Activated T-helper 17 cell treated with anti-CD3 and anti-CD28 coated beads, Interleukin-2, amount 50 U/mL, for 72 hours (primary cell): ENCODE results near the gene HBEGF. TPM values are rescaled to one million over a fixed set of nuclear protein-coding genes. Genes with fewer than 3 reads are reported as not detected.

Source experiments
- ATAC-seq: fragments of 150-1000 bp; cut with Tn5 transposase; replicated peaks from 2 replicates; pipeline ENCODE4 v1.10.0; 2021; ENCODE audit warnings: mild to moderate bottlenecking, moderate library complexity
- H3K27ac Mint-ChIP-seq: one replicate; pipeline ENCODE4 v1.8.0; 2022; ENCODE audit warnings: mixed read lengths
- H3K27me3 Mint-ChIP-seq: one replicate; pipeline ENCODE4 v1.8.0; 2022; ENCODE audit warnings: mixed read lengths
- H3K36me3 Mint-ChIP-seq: one replicate; pipeline ENCODE4 v1.8.0; 2022; ENCODE audit warnings: low read depth, mild to moderate bottlenecking, mixed read lengths
- H3K4me1 Mint-ChIP-seq: one replicate; pipeline ENCODE4 v1.8.0; 2022; ENCODE audit warnings: mixed read lengths
- H3K4me3 Mint-ChIP-seq: one replicate; pipeline ENCODE4 v1.8.0; 2022; ENCODE audit warnings: mild to moderate bottlenecking, mixed read lengths
- H3K9me3 Mint-ChIP-seq: one replicate; pipeline ENCODE4 v1.8.0; 2022; ENCODE audit warnings: mixed read lengths
- total RNA-seq, 2 donors: library from RNA; stranded (reverse); gene quantifications; one replicate each; pipeline ENCODE4 v1.2.3, GENCODE V29; 2022

HBEGF gene, protein sequence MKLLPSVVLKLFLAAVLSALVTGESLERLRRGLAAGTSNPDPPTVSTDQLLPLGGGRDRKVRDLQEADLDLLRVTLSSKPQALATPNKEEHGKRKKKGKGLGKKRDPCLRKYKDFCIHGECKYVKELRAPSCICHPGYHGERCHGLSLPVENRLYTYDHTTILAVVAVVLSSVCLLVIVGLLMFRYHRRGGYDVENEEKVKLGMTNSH
- 10 to 100 TPM; 12.6 to 22.9 TPM for total RNA-seq

DNA sequence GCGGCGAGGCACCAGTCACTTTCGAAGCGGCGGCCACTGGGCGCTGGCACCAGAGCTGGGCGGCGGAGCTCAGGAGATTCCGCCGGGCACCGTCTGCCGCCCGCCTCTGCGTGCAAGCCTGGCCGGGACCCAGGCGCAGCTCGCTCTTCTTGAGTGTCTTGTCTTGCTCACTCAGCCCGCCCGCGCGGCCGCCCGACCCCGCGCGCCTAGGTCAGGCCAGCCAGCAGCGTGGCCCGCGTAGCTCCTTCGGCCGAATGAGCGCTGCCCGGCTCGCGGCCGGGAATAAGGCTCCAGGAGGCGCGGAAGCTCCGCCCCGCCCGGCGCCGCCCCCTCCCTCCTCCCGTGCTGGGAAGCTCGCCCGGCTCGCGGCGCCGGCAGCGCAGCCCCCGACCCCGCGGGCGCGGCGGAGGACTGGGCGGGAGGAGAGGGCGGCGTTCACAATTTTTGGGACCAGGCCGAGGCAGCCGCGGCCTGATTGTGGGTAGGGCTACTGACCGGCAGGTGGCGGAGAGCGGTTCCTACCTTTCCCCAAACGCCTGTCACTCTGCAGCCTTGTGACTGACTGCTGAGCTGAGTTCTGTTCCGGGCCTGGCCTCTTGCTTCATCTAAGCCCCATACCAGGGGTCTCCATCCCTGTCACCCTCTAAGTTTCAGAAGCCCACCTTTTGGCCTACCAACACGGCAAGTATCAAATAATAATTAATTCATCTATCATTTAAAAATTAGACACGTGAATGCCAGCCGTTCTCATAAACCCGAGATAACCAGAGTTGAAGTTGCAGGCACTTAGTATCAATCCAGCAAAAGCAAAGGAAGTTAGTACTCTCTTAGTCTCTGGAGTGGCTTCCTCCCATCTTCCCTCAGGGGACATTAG lies at the start of gene HBEGF:
HBEGF (minus strand) TSS at position 256 of the 874 bp plus-strand sequence. CDS start 275 bp downstream, outside the sequence.
- peak within 1 kb of the TSS; percentile 81 for H3K4me3 Mint-ChIP-seq
- no peaks in the 10 kb centered on the region for H3K27me3 Mint-ChIP-seq
- peak within 1 kb of the TSS; percentile 10 for H3K27ac Mint-ChIP-seq
- peaks cover 25% of the 10 kb centered on the region for H3K4me1 Mint-ChIP-seq
- H3K36me3 Mint-ChIP-seq = peaks cover 34% of the 10 kb centered on the region
- H3K9me3 Mint-ChIP-seq = no peaks in the 10 kb centered on the region
- ATAC-seq = peak; percentile 67

DNA sequence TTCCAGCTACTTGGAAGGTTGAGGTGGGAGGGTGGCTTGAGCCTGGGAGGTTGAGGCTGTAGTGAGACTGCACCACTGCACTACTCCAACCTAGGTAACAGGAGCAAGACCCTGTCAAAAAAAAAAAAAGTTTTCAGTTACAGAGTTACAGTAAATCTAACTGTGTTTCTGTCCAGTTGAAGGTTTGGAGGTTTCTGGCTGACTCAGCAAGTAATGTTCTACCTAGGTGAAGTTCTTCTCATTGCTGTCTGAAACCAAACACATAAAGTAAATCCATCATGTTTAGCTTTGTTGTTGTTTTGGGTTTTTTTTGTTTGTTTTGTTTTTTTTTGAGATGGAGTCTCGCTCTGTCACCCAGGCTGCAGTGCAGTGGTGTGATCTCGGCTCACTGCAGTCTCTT lies 47.3 kb upstream of the HBEGF start:
- Mint-ChIP-seq H3K4me3 (no peak overlapping the region), H3K4me1 (no peaks in the 10 kb centered on the region), H3K27ac (no peak overlapping the region), H3K9me3 (no peaks in the 10 kb centered on the region), H3K36me3 (no peaks in the 10 kb centered on the region), H3K27me3 (no peaks in the 10 kb centered on the region)
- ATAC-seq = no peak

- Mint-ChIP-seq H3K9me3 (no peaks in the 10 kb centered on the region), H3K36me3 (no peaks in the 10 kb centered on the region), H3K4me3 (no peak overlapping the region), H3K4me1 (no peaks in the 10 kb centered on the region), H3K27ac (no peak overlapping the region), H3K27me3 (no peaks in the 10 kb centered on the region)
- no peak for ATAC-seq
Measured at GRCh38 chr5:140391732-140392131, 45.3 kb upstream of the HBEGF start.

DNA sequence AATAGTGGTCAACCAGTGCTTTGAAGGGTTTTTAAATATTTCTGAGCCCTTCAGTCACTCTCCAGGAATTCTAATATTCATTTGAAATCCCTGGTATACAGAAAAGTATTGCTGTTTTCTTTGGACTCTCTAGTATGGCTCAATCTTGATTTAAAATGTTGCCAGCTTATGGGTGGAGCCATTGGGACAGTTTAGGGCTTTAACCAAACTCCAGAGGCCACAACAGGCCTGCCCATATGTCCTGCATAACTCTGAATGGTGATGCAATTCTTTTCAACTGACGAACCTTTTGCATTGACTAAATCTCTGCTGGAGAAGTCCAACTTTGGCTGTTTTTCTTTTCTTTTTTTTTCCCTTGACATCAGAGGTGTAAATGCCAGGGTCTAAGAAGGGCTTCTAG lies 44.9 kb upstream of the HBEGF start:
- Mint-ChIP-seq H3K4me3 (no peak overlapping the region), H3K4me1 (no peaks in the 10 kb centered on the region), H3K9me3 (no peaks in the 10 kb centered on the region), H3K36me3 (no peaks in the 10 kb centered on the region), H3K27ac (no peak overlapping the region), H3K27me3 (no peaks in the 10 kb centered on the region)
- ATAC-seq = no peak

DNA sequence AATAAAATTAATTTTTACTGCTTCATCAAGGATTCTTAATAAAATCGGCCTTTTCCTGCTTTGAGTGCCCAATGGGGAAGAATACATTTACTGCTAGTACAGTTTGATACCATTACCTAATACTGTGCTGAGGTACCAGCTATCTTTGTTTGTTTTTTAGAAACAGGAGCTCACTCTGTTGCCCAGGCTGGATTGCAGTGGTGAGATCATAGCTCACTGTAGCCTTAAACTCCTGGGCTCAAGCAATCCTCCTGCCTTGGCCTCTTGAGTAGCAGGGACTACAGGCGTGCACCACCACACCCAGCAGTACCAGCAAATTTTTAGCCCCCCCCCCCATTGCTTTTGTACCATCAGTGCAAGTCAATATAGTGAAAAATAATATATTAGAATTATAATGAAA lies 41.6 kb upstream of the HBEGF start:
- Mint-ChIP-seq H3K4me3 (no peak overlapping the region), H3K36me3 (no peaks in the 10 kb centered on the region), H3K4me1 (peaks cover 6% of the 10 kb centered on the region), H3K9me3 (no peaks in the 10 kb centered on the region), H3K27ac (no peak overlapping the region), H3K27me3 (no peaks in the 10 kb centered on the region)
- no peak for ATAC-seq

DNA sequence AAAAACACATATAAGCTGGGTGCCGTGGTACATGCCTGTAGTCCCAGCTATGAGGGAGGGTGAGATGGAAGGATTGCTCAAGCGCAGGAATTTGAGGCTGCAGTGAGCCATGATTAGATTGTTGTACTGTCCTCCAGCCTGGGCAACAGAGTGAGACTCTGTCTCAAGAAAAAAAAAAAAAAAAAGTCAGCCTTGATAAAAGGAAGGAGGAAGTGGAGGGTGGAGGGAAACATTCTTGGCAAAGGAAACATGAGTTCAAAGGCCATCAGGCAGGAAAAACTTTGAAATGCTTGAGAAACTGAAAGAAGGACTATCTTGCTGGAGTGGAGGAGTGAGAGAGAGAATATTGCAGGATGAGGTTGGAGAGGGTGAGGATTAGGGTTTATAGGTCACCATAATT lies 36.9 kb upstream of the HBEGF start:
- no peaks in the 10 kb centered on the region for H3K27me3 Mint-ChIP-seq
- peaks cover 6% of the 10 kb centered on the region for H3K4me1 Mint-ChIP-seq
- no peak overlapping the region for H3K27ac Mint-ChIP-seq
- ATAC-seq = no peak
- H3K36me3 Mint-ChIP-seq = no peaks in the 10 kb centered on the region
- H3K4me3 Mint-ChIP-seq = no peak overlapping the region
- no peaks in the 10 kb centered on the region for H3K9me3 Mint-ChIP-seq

- peaks cover 6% of the 10 kb centered on the region for H3K4me1 Mint-ChIP-seq
- no peak for ATAC-seq
- no peaks in the 10 kb centered on the region for H3K36me3 Mint-ChIP-seq
- H3K27me3 Mint-ChIP-seq = no peaks in the 10 kb centered on the region
- no peak overlapping the region for H3K4me3 Mint-ChIP-seq
- H3K9me3 Mint-ChIP-seq = no peaks in the 10 kb centered on the region
- H3K27ac Mint-ChIP-seq = no peak overlapping the region
Measured at GRCh38 chr5:140382866-140383265, 36.5 kb upstream of the HBEGF start.

GRCh38 chr5:140381972-140382371 lies 35.6 kb upstream of the HBEGF start:
- ATAC-seq = peak; percentile 99

DNA sequence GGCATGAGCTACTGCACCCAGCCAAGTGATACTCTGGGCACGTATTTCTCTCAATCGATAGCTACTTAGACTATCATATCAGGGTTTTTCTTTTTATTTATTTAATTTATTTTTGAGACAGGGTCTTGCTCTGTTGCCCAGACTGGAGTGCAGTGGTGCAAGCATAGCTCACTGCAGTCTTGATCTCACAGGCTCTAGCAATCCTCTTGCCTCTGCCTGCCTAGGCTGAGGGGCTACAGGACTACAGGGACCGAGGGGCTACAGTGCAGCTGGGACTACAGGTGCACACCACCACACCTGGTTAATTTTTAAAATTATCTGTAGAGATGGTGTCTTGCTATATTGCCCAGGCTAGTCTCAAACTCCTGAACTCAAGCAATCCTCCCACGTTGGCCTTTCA lies 34.9 kb upstream of the HBEGF start:
- Mint-ChIP-seq H3K9me3 (no peaks in the 10 kb centered on the region), H3K4me1 (peaks cover 6% of the 10 kb centered on the region), H3K27me3 (no peaks in the 10 kb centered on the region), H3K27ac (no peak overlapping the region), H3K4me3 (no peak overlapping the region), H3K36me3 (no peaks in the 10 kb centered on the region)
- no peak for ATAC-seq

More at GRCh38 chr5:140381972-140382371, 35.6 kb upstream of the HBEGF start:
- Mint-ChIP-seq H3K27ac (no peak overlapping the region), H3K9me3 (no peaks in the 10 kb centered on the region), H3K27me3 (no peaks in the 10 kb centered on the region), H3K36me3 (no peaks in the 10 kb centered on the region), H3K4me1 (peaks cover 6% of the 10 kb centered on the region), H3K4me3 (no peak overlapping the region)

- Mint-ChIP-seq H3K9me3 (no peaks in the 10 kb centered on the region), H3K4me1 (peaks cover 4% of the 10 kb centered on the region), H3K4me3 (no peak overlapping the region), H3K27ac (peak overlapping the region; percentile 36), H3K36me3 (no peaks in the 10 kb centered on the region), H3K27me3 (no peaks in the 10 kb centered on the region)
- peak; percentile 64 for ATAC-seq
Measured at GRCh38 chr5:140372971-140373487, 26.6 kb upstream of the HBEGF start.

DNA sequence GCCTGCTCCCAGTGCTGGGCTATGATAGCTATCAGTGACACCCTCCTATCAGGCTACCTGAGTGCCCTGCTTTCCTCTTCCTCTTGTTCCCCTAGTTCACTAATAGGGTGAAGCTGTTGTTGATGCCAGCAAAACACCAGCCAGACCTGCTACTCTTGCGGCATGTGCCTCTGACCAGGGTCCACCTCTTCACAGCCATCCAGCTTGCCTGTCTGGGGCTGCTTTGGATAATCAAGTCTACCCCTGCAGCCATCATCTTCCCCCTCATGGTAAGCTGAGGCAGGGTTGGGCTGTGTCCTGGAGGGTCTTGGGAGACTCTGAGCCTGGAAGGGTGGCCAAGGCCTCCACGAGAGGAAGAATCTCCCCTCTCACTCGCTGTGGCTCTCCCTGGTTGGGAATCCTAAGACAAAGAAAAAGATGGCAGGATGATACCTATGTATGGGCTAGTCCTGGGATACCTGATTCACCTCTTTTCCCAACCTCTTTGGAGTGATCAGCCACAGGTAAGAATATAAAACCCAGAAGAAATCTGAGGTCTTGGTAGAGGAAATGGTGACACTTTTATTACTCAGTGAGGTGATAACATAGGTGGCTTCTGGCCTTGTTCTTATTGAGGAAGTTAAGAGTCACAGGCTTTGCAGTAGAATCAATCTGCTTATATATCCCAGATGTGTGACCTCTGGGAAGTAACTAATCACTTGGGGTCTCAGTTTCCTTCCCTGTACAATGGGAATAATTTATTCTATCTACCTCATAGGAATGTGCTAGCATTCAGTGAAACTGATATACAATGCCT lies 25.2 kb upstream of the HBEGF start:
- H3K27ac Mint-ChIP-seq = no peak overlapping the region
- no peak overlapping the region for H3K4me3 Mint-ChIP-seq
- H3K36me3 Mint-ChIP-seq = no peaks in the 10 kb centered on the region
- no peaks in the 10 kb centered on the region for H3K9me3 Mint-ChIP-seq
- H3K27me3 Mint-ChIP-seq = no peaks in the 10 kb centered on the region
- no peak for ATAC-seq
- peaks cover 4% of the 10 kb centered on the region for H3K4me1 Mint-ChIP-seq

- Mint-ChIP-seq H3K4me3 (no peak overlapping the region), H3K27ac (no peak overlapping the region), H3K36me3 (no peaks in the 10 kb centered on the region), H3K27me3 (no peaks in the 10 kb centered on the region), H3K4me1 (peaks cover 4% of the 10 kb centered on the region), H3K9me3 (no peaks in the 10 kb centered on the region)
- no peak for ATAC-seq
Measured at GRCh38 chr5:140367256-140368013, 21.0 kb upstream of the HBEGF start.

GRCh38 chr5:140366589-140367255 lies 20.3 kb upstream of the HBEGF start:
- no peaks in the 10 kb centered on the region for H3K27me3 Mint-ChIP-seq
- no peak for ATAC-seq
- no peak overlapping the region for H3K4me3 Mint-ChIP-seq
- H3K27ac Mint-ChIP-seq = no peak overlapping the region
- no peaks in the 10 kb centered on the region for H3K9me3 Mint-ChIP-seq
- peaks cover 4% of the 10 kb centered on the region for H3K4me1 Mint-ChIP-seq
- no peaks in the 10 kb centered on the region for H3K36me3 Mint-ChIP-seq
